Measurements from ENCODE around the gene ACTR1B. TPM values are rescaled to one million over a fixed set of nuclear protein-coding genes. Genes with fewer than 3 reads are reported as not detected.

The ACTR1B gene
- total RNA-seq, 2 experiments from 2014 or later: 143 to 150 TPM

DNA sequence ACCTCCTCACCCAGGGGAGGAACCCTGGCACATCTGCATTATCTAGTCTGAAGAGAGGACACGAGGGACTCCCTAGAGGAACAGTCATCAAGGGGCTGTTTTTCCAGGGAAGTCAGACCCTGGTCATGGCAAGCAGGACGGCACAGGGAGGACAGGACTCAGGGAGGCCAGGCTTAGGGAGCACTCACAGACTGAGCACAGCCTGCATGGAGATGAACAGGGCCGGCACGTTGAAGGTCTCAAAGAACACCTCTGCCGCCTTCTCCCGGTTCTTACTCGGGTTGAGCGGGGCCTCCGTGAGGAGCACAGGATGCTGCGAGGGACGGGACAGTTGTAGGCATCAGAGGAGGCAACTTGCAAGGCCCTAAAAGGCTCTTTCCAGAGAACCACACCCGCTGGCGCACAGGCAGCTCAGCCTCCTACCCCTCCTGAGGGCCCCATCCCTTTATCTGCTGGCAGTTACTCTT is 5.1 kb downstream of the ACTR1B start:
- no peak overlapping the region for H3K27ac Mint-ChIP-seq

DNA sequence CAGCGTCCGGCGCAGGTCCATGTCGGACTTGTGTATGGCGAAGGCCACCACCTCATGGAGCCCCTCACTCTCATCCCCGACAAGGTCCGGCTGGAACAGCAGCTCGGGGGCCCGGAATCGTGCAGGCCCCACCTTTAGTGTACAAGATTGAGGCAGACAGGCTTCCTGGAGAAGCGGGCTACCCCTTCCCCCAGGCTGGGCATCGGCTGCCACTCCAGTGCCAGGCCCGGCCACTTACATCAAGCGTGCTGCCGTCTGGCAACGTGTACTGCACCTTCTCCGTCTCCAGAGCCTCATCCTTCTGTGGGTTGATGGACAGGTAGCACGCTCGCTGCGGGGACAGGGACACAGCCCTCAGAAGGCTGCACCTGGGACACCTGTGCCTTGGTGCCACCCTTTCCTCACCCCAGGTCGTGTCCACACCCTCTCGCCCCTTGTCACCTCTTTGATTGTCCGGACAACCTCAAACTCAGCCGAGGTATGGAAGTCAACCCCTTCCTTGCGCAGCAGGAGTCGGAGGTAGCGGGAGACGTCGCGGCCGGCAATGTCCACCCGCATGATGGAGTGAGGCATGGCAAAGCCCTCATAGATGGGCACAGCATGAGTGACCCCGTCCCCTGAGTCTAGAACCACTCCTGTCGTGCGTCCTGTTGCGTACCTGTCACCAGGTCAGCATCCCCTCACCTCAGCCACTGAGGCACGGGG is 5.7 kb downstream of the ACTR1B start:
- Mint-ChIP-seq H3K4me1 (ENCODE audit: low read depth) (peaks cover 36% of the 10 kb centered on the region), H3K27me3 (no peaks in the 10 kb centered on the region), H3K36me3 (ENCODE audit: low read depth) (peaks cover 70% of the 10 kb centered on the region), H3K4me3 (no peak overlapping the region), H3K9me3 (no peaks in the 10 kb centered on the region), H3K27ac (no peak overlapping the region)
- ChIA-PET POLR2A (interaction anchor here (1.0 to 4.9 kb wide), 2 partner anchors 10 to 12 kb away, joined by 8 to 36 read pairs; partner anchors contain the start of gene COX5B), CTCF (interaction anchor here (0.8 kb wide), 1 partner anchor 9 kb away, joined by 3 read pairs; no protein-coding TSS in a partner anchor)
- intact Hi-C loops (cut with micrococcal nuclease): no loop called here
- ATAC-seq: no peak
- TF ChIP-seq, protein P1, sequence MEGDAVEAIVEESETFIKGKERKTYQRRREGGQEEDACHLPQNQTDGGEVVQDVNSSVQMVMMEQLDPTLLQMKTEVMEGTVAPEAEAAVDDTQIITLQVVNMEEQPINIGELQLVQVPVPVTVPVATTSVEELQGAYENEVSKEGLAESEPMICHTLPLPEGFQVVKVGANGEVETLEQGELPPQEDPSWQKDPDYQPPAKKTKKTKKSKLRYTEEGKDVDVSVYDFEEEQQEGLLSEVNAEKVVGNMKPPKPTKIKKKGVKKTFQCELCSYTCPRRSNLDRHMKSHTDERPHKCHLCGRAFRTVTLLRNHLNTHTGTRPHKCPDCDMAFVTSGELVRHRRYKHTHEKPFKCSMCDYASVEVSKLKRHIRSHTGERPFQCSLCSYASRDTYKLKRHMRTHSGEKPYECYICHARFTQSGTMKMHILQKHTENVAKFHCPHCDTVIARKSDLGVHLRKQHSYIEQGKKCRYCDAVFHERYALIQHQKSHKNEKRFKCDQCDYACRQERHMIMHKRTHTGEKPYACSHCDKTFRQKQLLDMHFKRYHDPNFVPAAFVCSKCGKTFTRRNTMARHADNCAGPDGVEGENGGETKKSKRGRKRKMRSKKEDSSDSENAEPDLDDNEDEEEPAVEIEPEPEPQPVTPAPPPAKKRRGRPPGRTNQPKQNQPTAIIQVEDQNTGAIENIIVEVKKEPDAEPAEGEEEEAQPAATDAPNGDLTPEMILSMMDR (IDR thresholded peaks at IDR 0.05): no peak
- DNase-seq: no peak

More for the DNA sequence above, 5.1 kb downstream of the ACTR1B start:
- POLR2A ChIA-PET: interaction anchor here (8.6 kb wide), 1 partner anchor 9 kb away, joined by 210 read pairs; the partner anchor contains the start of gene COX5B
- H3K27me3 Mint-ChIP-seq: no peaks in the 10 kb centered on the region
- intact Hi-C loops (cut with micrococcal nuclease): no loop called here
- H3K4me1 Mint-ChIP-seq (ENCODE audit: low read depth): peaks cover 36% of the 10 kb centered on the region
- H3K36me3 Mint-ChIP-seq (ENCODE audit: low read depth): peaks cover 66% of the 10 kb centered on the region
- no peaks in the 10 kb centered on the region for H3K9me3 Mint-ChIP-seq
- no peak overlapping the region for H3K4me3 Mint-ChIP-seq
- CTCF ChIA-PET: interaction anchor here (0.6 to 1.0 kb wide), 2 partner anchors 68 to 860 kb away, joined by 3 to 4 read pairs; no protein-coding TSS in a partner anchor
- TF ChIP-seq, protein P1 (IDR thresholded peaks at IDR 0.05): no peak
- no peak for ATAC-seq
- DNase-seq: no peak

DNA sequence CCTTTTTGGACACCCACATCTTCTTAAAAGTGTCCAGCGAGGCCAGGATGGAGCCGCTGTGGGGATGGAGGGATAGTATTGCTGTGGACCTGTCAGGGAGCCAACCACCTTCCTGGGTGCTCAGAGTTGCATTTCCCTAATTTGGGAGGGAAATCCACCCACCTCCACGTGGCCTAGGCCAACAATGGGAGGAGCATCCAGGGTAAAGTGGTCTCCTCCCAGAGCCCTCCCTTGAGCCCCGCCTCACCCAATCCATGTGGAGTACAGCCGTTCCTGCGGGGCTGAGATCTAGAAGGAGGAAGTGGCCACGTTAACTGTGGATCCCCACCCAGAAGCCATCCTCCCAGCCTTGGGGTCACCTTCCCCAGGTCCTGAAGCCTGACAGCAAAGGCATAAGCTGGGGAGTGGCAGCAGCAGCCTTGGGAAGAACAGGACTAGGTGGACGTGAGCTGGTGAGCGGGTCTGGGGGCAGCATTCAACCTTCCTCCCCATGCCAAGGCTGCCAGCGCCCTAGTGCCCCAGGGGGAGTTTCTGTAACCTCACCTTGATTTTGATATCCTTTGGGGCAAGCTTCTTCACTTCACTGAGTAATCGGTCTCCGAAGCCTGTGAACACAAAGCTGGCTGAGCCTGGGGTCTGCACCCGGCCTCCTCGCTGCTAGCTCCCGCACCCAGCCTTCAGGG is 6.8 kb downstream of the ACTR1B start:
- H3K4me3 Mint-ChIP-seq: no peak overlapping the region
- intact Hi-C loops (cut with micrococcal nuclease): no loop called here
- TF ChIP-seq, protein P1 (IDR thresholded peaks at IDR 0.05): no peak
- H3K4me1 Mint-ChIP-seq (ENCODE audit: low read depth): peaks cover 32% of the 10 kb centered on the region
- no peak overlapping the region for H3K27ac Mint-ChIP-seq
- no peaks in the 10 kb centered on the region for H3K9me3 Mint-ChIP-seq
- POLR2A ChIA-PET: interaction anchor here (0.6 to 4.9 kb wide), 3 partner anchors 8 to 189 kb away, joined by 3 to 36 read pairs (median 8); partner anchors contain the start of gene COX5B
- H3K27me3 Mint-ChIP-seq: no peaks in the 10 kb centered on the region
- peaks cover 59% of the 10 kb centered on the region for H3K36me3 Mint-ChIP-seq (ENCODE audit: low read depth)
- DNase-seq: no peak
- ATAC-seq: no peak
- CTCF ChIA-PET: interaction anchor here (0.8 kb wide), 1 partner anchor 10 kb away, joined by 3 read pairs; no protein-coding TSS in a partner anchor

DNA sequence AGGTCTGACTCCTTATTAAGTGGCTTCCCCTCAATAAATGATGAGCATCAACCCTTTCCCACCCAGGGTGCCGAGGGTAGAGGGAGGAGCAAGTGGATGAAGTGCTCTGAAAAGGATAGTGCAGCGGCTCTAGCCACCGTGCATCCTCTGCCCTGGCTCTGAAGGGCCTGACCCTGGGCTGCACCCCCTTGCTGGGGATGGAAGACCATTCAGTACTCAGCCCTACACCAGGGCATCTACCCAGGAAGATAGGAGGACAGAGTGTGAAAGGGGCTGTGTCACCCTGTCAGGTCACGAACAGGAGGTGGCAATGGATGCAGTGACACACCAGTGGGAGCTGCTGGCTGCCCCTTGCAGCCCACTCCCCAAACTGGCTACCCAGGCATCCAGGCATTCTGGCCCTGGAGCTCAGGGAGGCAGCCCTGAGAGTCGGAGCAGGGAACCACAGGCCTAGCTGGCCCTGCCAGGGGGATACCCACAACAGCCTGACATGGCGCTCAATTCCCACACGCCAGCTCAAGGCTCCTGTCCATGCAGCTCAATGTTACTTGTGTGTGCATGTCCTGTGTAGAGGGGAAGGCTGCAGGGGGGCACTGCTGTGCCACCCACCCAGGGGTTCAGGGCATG is 7.6 kb downstream of the ACTR1B start:
- H3K36me3 Mint-ChIP-seq (ENCODE audit: low read depth): peaks cover 53% of the 10 kb centered on the region
- DNase-seq (no peak), ATAC-seq (no peak)
- TF ChIP-seq, protein P1 (IDR thresholded peaks at IDR 0.05): no peak
- no peaks in the 10 kb centered on the region for H3K27me3 Mint-ChIP-seq
- no peak overlapping the region for H3K4me3 Mint-ChIP-seq
- POLR2A ChIA-PET: interaction anchor here (1.6 to 4.9 kb wide), 2 partner anchors 10 to 21 kb away, joined by 3 to 36 read pairs; partner anchors contain the start of gene COX5B
- H3K27ac Mint-ChIP-seq: peak overlapping the region; percentile 25
- no peaks in the 10 kb centered on the region for H3K9me3 Mint-ChIP-seq
- intact Hi-C loops (cut with micrococcal nuclease): no loop called here
- H3K4me1 Mint-ChIP-seq (ENCODE audit: low read depth): peaks cover 24% of the 10 kb centered on the region
- CTCF ChIA-PET: no interaction called here
